AG04449 (cell line): Measurements from ENCODE around the gene AEBP1.

Source experiments
- CTCF ChIA-PET: fragments of 350-600 bp; formaldehyde crosslinking; extraction: SDS; loops from one replicate; lab custom pipeline; 2021; ENCODE audit warnings: antibody characterized with exemption; lab: Yijun Ruan, JAX
- POLR2A ChIA-PET: fragments of 400-600, 350-600 bp; formaldehyde crosslinking; extraction: SDS; loops from one replicate; lab custom pipeline; 2020; ENCODE audit warnings: antibody characterized with exemption, inconsistent platforms; lab: Yijun Ruan, JAX
- DNase-seq: peaks from one replicate; pipeline ENCODE4 v3.0.0-alpha.2; 2010; ENCODE audit warnings: low read depth, low spot score
- H3K4me3 ChIP-seq: 2 replicates; pipeline ENCODE4 v1.5.1; 2011; ENCODE audit warnings: low read depth, mild to moderate bottlenecking, control low read depth, low read length
- TF ChIP-seq, protein P1 (sequence below): IDR thresholded peaks from one replicate; pipeline ENCODE4 v1.5.1; 2011; ENCODE audit warnings: mild to moderate bottlenecking, moderate library complexity, low read length, control low read depth, inconsistent platforms; ENCODE audit not compliant: insufficient read depth; ENCODE audit errors: missing control alignments

AEBP1 gene

DNA sequence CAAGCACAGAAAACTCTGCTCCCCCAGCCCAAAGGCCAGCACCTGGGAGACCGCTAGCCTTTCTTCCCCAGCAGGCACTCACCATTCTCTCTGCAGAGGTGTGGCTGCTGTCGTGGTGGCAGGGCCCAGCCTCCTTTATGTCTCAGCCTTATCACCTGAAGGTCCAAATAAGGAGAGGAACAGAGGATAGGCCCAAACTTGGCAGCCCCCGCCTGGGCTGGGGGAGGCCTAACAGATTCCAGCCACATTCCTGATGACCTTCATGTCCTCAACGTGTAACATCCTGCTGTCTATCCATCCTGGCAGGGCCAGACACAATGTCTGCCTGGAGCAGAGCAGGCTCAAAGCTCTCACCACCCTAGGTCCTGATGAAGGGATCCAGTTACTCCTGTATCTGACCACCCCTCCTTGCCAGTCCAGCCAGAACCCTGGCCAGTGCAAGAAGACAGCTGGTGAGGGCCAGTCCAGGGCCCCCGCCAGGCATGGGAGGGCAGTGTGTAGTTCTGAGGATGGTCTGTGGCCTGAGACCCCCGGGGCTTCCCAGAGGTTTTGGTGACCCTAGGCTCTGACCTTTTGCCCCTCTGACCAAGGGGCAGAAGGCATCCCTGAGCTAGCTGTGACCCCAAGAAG is 37.2 kb downstream of the AEBP1 start, which contains the start of gene MYL7:
MYL7 (minus strand) TSS at position 112 of the 630 bp plus-strand sequence; CDS start at position 85, 27 bp downstream.
- H3K4me3 ChIP-seq, result no peak within 1 kb of the TSS

DNA sequence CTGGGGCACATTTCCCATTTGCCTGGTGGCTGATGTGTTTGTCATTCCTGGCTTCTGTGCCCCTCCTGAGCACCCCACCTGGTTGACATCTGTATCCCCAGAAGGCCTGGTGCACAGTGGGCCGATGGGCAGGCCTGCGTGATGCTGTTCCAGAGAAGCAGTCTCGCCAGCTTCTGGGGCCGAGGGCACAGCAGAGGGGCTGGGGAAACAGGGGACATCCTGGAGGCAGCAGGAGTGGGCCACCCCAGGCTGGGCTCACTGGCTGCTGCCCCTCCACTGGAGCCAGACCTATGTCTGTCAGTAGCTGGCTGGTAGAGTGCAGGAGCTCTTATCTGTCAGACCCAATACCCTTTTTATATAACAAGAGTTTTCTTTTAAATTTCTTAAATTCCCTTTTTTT is 37.9 kb downstream of the AEBP1 start:
- no peak overlapping the region for H3K4me3 ChIP-seq
- no peak for DNase-seq
- TF ChIP-seq, protein P1, sequence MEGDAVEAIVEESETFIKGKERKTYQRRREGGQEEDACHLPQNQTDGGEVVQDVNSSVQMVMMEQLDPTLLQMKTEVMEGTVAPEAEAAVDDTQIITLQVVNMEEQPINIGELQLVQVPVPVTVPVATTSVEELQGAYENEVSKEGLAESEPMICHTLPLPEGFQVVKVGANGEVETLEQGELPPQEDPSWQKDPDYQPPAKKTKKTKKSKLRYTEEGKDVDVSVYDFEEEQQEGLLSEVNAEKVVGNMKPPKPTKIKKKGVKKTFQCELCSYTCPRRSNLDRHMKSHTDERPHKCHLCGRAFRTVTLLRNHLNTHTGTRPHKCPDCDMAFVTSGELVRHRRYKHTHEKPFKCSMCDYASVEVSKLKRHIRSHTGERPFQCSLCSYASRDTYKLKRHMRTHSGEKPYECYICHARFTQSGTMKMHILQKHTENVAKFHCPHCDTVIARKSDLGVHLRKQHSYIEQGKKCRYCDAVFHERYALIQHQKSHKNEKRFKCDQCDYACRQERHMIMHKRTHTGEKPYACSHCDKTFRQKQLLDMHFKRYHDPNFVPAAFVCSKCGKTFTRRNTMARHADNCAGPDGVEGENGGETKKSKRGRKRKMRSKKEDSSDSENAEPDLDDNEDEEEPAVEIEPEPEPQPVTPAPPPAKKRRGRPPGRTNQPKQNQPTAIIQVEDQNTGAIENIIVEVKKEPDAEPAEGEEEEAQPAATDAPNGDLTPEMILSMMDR, result no peak
- ChIA-PET POLR2A (no interaction called here), CTCF (interaction anchor here (1.2 kb wide), 1 partner anchor 11 kb away, joined by 7 read pairs; no protein-coding TSS in a partner anchor)

More for the DNA sequence above, 37.2 kb downstream of the AEBP1 start, which contains the start of gene MYL7:
- ChIA-PET CTCF (interaction anchor here (1.2 kb wide), 1 partner anchor 10 kb away, joined by 7 read pairs; no protein-coding TSS in a partner anchor), POLR2A (no interaction called here)
- TF ChIP-seq, protein P1, result no peak
- no peak for DNase-seq

GRCh38 chr7:44143646-44144250 is 39.6 kb downstream of the AEBP1 start:
- no peak overlapping the region for H3K4me3 ChIP-seq
- TF ChIP-seq, protein P1, result no peak
- no peak for DNase-seq
- CTCF ChIA-PET, result no interaction called here
- POLR2A ChIA-PET, result no interaction called here

DNA sequence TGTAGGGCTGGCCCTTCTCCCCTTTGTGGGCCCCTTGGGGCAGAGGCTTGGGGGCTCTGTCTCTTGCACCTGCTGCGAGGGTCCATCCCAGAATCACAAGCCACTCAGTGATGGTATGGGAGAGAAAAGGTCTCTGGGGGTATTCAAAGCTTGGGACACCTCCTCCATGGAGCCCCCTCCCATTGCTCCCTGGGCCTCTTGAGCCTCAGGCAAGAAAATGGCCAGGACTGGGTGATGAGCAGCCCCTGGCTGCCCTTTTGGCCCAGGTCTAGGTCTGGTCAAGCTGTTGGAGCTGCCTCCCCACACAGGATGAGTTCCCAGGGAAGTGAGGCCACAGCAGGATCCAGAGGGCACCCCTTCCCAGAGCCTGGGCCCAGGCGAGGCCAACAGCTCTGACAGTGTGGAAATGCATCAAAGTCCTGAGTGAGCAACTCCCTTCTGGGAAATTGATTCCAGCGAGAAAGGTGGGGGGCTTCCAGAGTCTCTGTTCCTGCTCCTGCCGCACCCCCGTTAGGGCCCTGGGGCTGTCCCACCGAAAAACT is 40.4 kb downstream of the AEBP1 start:
- DNase-seq, result no peak
- ChIA-PET CTCF (interaction anchor here (1.0 to 1.1 kb wide), 2 partner anchors 7 to 9 kb away, joined by 3 to 4 read pairs; no protein-coding TSS in a partner anchor), POLR2A (no interaction called here)
- no peak overlapping the region for H3K4me3 ChIP-seq
- TF ChIP-seq, protein P1, result no peak

DNA sequence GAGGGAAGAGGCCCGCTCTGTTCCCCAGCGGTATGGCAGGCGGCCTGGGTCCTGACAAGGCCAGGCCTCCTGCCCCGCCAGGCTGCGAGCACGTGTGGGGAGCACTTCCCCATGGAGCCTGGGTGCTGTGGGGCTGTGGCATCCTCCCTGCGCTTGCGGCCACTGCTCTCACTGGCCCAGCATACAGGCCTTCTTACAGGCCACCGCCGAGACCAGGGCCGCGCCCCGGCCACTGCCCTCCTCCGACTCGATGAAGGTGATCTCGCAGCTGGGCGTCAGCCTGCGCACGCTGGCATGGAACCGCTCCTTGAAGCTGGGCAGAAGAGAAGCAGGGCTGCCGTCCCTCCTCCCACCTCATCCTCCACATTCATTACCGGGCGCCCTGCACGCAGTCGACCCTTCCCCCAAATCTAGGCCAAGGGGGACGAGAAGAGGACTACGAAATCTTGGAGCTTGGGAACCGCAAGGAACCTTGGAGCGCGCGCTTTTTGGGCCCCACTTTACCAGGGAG is 40.9 kb downstream of the AEBP1 start:
- TF ChIP-seq, protein P1, result no peak
- ChIA-PET CTCF (interaction anchor here (1.0 to 1.1 kb wide), 2 partner anchors 8 to 10 kb away, joined by 3 to 4 read pairs; no protein-coding TSS in a partner anchor), POLR2A (no interaction called here)
- DNase-seq, result no peak
- no peak overlapping the region for H3K4me3 ChIP-seq

GRCh38 chr7:44145479-44145968 is 41.4 kb downstream of the AEBP1 start:
- TF ChIP-seq, protein P1, result no peak
- ChIA-PET POLR2A (no interaction called here), CTCF (interaction anchor here (1.0 to 1.1 kb wide), 2 partner anchors 9 to 10 kb away, joined by 3 to 4 read pairs; no protein-coding TSS in a partner anchor)
- no peak for DNase-seq
- H3K4me3 ChIP-seq, result peak overlapping the region; percentile 49
